Central memory CD8-positive, alpha-beta T cell (primary cell): ENCODE results near the gene SET.
A peak's percentile ranks its signal among the peaks of the same experiment; 100 is the strongest.

Source experiments
- ATAC-seq: fragments of 150-1000 bp; cut with Tn5 transposase; replicated peaks from 2 replicates; pipeline ENCODE4 v1.10.0; 2022; ENCODE audit warnings: mild to moderate bottlenecking, moderate FRiP score, moderate number of reproducible peaks; ENCODE audit not compliant: poor library complexity, severe bottlenecking; ENCODE audit errors: extremely low read depth
- DNase-seq, 2 donors: peaks; one replicate each; pipeline ENCODE4 v3.0.0; 2021; ENCODE audit warnings: low spot score in 2 of 2
- H3K27ac Mint-ChIP-seq: one replicate; pipeline ENCODE4 v1.8.0; 2022; ENCODE audit warnings: low read depth, mild to moderate bottlenecking, moderate library complexity, mixed read lengths
- H3K27me3 Mint-ChIP-seq: one replicate; pipeline ENCODE4 v1.8.0; 2022; ENCODE audit warnings: mixed read lengths
- H3K36me3 Mint-ChIP-seq: one replicate; pipeline ENCODE4 v1.8.0; 2022; ENCODE audit warnings: mild to moderate bottlenecking, moderate library complexity, mixed read lengths; ENCODE audit not compliant: insufficient read depth
- H3K4me1 Mint-ChIP-seq: one replicate; pipeline ENCODE4 v1.8.0; 2022; ENCODE audit warnings: mixed read lengths
- H3K4me3 Mint-ChIP-seq: one replicate; pipeline ENCODE4 v1.8.0; 2022; ENCODE audit warnings: mild to moderate bottlenecking, moderate library complexity, mixed read lengths
- H3K9me3 Mint-ChIP-seq: one replicate; pipeline ENCODE4 v1.8.0; 2022; ENCODE audit warnings: mixed read lengths

SET gene

GRCh38 chr9:128731691-128732090, 42.7 kb downstream of the SET start:
- Mint-ChIP-seq H3K36me3 (peaks cover 21% of the 10 kb centered on the region), H3K27me3 (no peaks in the 10 kb centered on the region), H3K4me3 (no peak overlapping the region), H3K9me3 (no peaks in the 10 kb centered on the region), H3K4me1 (peaks cover 8% of the 10 kb centered on the region), H3K27ac (peak overlapping the region; percentile 29)
- DNase-seq (no peak), ATAC-seq (no peak)

GRCh38 chr9:128732576-128732975, 43.6 kb downstream of the SET start:
- Mint-ChIP-seq H3K36me3 (peaks cover 22% of the 10 kb centered on the region), H3K4me1 (peaks cover 8% of the 10 kb centered on the region), H3K9me3 (no peaks in the 10 kb centered on the region), H3K27me3 (no peaks in the 10 kb centered on the region), H3K4me3 (no peak overlapping the region), H3K27ac (no peak overlapping the region)
- DNase-seq (no peak), ATAC-seq (no peak)

GRCh38 chr9:128733256-128733655, 44.2 kb downstream of the SET start:
- no peak for DNase-seq
- Mint-ChIP-seq H3K27me3 (no peaks in the 10 kb centered on the region), H3K4me3 (no peak overlapping the region), H3K36me3 (peaks cover 24% of the 10 kb centered on the region), H3K9me3 (no peaks in the 10 kb centered on the region), H3K27ac (no peak overlapping the region), H3K4me1 (peaks cover 8% of the 10 kb centered on the region)
- no peak for ATAC-seq

GRCh38 chr9:128735373-128735772, 46.4 kb downstream of the SET start:
- DNase-seq (no peak), ATAC-seq (no peak)
- Mint-ChIP-seq H3K9me3 (no peaks in the 10 kb centered on the region), H3K27me3 (no peaks in the 10 kb centered on the region), H3K4me1 (no peaks in the 10 kb centered on the region), H3K27ac (peak overlapping the region; percentile 86), H3K36me3 (peaks cover 35% of the 10 kb centered on the region), H3K4me3 (no peak overlapping the region)

- H3K36me3 Mint-ChIP-seq, result peaks cover 26% of the 10 kb centered on the region
- no peaks in the 10 kb centered on the region for H3K4me1 Mint-ChIP-seq
- no peak overlapping the region for H3K4me3 Mint-ChIP-seq
- ATAC-seq (no peak), DNase-seq (no peak)
- no peaks in the 10 kb centered on the region for H3K9me3 Mint-ChIP-seq
- no peaks in the 10 kb centered on the region for H3K27me3 Mint-ChIP-seq
- H3K27ac Mint-ChIP-seq, result no peak overlapping the region
These were observed 53.4 kb downstream of the SET start for GRCh38 chr9:128742401-128742800.

- Mint-ChIP-seq H3K27ac (no peak overlapping the region), H3K4me1 (no peaks in the 10 kb centered on the region), H3K27me3 (no peaks in the 10 kb centered on the region), H3K36me3 (peaks cover 23% of the 10 kb centered on the region), H3K9me3 (no peaks in the 10 kb centered on the region), H3K4me3 (no peak overlapping the region)
- no peak for DNase-seq
- no peak for ATAC-seq
These were observed 54.4 kb downstream of the SET start for GRCh38 chr9:128743421-128743820.
